GM21529 (cell line): ENCODE data around the gene ASAH2.
A peak's percentile ranks its signal among the peaks of the same experiment; 100 is the strongest.
"Not testable (repeated sequence)": the region's sequence is repeated elsewhere in the genome, so short reads cannot be mapped to it uniquely, and the experiment has no call there.

ENCODE experiments used
- ATAC-seq: cut with Tn5 transposase; IDR thresholded peaks from one replicate; pipeline ENCODE4 v1.9.1; 2021; ENCODE audit not compliant: unreplicated experiment

Gene ASAH2

DNA sequence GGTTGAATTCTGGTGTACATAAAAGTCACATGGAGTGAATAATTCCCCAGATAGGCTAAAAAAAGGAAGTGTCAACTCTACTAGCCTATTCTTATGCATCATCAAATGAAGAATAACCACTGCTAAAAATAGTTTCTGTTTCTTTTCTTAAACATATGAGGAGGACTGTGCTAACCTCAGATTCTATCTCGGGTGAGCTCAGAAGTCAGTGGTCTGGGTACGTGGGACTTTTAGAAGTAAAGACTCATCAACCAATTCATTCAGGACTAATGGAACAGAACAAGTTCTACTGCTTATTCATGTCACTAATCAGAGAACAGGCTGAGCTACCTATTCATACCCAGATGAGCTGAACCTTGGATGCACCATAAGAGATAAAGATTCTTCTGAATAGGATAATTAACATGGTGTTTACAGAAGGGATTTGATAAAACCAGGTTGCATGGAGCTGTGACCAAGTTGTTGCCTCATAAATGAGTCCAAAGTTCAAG, 9.5 kb upstream of the ASAH2 start:
- ATAC-seq, result peak; percentile 100

DNA sequence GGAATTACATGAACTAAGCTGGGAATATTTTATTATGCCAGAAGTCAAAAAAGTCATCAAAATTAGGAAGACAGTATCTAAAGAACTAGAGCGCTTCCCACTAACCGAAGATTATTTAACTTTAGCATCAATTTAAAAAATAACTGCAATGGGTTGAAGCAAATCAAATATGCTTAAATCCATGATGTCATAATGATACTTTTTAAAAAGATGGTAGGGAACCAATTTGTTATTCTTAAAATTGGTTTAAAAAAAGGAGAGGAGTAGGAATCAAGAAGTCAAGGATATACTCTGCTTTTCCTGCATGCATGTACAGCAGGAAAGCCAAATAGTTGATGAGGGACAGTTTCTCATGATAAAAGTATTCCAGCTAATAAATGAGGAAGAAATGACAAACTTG, 3.2 kb upstream of the ASAH2 start:
- ATAC-seq, result no peak

DNA sequence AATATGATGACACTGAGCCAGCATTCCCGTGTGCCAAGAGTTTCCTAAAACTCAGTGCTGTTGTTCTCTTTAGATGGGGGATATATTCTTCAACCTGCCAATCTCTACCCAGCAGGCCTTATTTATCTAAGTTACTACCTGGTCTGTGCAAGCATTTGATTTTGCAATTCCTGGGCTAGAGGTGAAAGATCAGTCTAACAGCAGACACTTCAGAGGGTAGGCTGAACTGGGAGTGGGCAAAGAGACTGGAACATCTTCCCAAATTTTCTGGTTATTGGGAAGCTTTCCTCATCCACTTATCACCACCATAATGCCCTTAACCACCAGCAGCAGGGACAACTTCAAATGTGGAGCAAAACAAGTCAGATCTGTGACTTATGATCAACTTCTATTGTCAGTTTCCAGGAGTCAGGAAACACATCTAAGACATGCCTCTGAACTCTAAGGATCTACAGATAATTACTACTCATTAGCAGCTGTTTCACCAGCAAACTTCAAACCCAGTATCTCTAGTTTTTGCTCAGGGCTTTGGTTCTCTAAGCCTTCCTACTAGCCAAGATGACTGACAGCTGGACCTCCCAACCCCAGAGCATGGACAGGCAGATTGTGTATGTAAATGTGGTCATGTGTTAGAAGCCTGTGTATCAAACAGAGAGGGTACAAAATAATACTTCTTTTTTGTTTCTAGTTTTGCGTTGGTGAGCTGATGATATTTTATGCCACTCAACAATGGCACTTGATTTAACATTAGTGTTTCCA, 1.0 kb downstream of the ASAH2 start:
- ATAC-seq, result no peak

DNA sequence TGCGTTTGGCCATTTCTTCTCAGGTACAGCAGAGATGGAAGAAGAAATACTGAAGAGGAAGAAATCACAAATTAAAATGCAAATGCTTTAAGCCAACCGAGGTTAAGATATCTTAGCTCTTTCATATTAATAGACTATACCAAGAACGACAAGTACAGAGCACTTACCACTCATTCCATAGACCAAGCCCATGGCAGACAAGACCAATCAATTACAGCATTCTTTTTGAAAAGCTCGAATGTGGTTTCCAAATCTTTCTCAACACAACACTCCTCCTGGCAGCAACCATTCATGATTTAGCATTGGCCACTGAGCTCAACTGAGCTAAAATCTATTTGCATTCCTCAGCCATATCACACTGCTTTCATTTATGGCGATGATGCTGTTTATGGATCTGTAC, 2.7 kb downstream of the ASAH2 start:
- ATAC-seq, result no peak

DNA sequence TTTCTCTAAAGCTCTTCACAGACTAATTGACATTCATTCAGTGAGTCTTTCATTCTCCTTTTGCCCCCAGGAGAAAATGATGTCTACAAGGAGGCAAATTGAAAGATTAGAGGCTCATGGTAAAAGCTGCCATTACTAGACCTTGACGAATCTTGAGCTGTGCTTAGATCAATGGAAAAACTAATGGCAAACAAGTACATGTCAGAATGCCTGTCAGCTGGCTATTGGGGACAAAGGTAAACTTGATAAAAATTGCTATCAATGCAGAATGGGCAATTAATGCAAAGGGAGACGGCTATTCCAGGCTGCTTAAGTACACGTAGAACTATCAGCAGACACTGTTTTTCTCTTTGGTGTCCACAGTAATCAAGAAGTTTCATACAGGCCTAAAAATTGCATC, 3.3 kb downstream of the ASAH2 start:
- ATAC-seq, result no peak

DNA sequence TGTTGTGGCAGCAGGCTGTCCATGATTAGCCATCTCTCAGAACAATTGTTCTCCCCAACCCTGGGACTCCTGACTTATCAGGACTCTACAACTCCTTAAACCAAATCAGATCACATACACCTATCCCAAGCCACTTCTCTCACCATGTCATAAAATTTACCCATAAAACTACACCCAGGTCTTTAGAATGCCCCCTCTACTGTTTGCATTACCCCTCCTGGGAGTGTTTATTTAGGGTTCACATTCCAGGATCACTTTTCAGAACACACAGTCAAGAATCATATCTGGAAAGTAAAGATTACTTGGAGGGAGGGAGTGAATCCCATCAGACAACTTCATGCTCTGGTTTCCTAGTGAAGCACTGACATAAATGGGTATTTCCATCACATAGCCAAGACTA, 7.1 kb downstream of the ASAH2 start:
- no peak for ATAC-seq

DNA sequence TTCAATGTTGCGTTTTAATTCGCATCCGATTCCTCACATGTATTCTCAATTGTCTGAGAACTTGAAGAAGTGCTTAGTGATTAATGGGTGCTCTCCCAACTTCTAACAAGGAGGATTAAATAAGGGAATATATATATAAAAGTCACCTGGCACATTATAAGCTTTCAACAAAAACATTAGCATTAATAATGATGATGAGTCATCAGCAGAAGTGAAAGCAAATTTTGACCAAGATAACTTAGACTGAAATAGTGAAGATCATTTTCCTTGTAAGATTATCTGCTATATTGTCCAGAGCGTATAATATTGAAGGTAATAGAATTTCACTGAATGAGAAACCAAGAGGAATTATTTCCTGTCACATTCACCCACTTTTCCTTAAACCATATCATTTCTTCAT, 8.5 kb downstream of the ASAH2 start:
- ATAC-seq, result no peak

DNA sequence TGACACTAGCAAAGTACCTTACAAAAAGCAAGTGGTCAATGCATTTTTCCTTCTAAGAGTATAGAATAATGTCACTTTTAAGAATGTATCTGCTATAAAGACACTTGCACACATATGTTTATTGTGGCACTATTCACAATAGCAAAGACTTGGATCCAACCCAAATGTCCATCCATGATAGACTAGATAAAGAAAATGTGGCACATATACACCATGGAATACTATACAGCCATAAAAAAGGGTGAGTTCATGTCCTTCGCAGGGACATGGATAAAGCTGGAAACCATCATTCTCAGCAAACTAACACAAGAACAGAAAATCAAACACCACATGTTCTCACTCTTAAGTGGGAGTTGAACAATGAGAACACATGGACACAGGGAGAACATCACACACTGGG, 9.8 kb downstream of the ASAH2 start:
- not testable (repeated sequence) for ATAC-seq

DNA sequence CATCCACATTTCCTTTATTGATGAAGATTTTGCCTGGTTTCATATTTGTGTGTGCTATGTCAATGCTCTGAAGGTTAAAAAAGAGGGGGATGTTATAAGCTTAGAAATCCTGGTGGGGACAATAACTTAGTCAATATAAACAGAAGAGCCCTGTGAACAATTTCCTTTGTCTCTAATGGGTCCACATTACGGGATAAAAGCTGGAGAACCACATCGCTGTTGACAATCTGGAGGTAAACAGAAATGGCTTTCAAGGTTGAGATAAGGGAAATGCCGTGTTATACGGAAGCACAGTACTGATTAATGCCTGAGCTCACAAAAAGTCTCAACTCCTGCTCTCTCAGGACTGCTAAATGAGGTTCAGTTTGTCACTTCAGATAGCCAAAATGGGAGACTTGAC, 16.8 kb downstream of the ASAH2 start:
- ATAC-seq, result no peak

DNA sequence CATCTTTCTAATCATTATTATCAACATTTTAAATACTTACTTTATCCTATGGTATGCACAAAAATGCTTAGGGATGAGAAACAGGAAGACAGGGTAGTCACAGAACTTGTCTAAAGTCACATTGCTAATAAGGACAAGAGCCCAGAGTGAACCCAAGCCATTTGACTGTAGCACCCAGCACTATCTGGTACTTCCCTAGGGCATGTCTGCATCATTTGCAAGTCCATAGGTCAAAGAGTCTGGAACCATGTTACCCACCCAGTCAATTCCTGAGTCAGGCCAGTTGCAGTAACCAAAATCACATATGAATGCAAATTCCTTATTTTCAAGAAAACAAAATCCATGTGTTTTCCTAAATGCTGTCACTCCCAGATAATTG, 19.1 kb downstream of the ASAH2 start:
- no peak for ATAC-seq

DNA sequence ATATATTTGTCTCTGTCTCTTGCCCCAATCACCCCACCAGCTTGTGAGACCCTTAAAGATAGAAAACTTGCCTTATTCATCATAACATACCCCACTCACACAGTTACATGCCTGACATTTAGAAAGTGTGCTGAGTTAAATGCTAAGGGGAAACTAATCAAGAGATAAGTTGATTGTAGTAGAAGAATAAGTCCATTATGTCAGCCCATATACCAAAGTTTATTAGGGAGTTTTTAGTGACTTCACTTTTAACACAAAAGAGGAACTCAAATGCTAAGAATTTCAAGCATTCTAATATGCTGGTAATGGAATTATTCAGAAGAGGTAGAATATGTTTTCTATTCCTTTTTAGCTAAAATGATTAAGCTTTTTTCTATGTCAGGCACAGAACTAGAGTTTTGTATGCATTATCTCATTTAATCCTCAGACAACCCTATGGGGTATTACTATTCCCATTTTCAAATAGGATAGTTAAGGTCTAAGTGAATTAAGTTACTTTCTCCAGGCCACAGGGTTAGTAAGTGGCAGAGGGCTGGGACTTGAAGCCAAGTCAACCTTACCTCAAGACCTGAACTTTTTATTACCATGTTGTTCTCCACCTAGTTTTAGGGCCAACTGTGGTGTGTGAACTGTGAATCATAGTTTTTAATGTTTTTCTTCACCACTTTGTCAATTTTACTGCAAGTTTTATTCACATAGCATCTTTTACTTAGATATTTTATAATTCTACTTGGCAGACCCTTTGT, 19.6 kb downstream of the ASAH2 start:
- no peak for ATAC-seq

DNA sequence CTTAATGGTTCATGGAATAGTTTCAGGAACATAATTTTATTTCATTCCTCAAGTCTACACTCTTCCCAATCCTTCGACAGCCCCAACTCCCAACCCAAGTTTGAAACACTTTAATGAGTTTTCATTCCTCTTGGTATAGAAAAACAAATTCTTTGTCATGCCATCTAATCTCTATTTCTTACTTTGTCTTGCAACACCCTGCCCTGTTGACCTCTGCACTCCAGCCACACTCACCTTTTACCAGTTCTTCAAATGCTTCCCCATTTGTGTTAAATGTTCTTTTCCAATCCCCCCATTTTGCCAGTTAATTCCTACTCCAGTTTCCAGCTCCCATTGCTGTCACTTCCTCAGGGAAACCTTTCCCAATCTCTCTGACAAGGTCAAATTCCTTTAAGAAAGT, 21.9 kb downstream of the ASAH2 start:
- ATAC-seq, result no peak

DNA sequence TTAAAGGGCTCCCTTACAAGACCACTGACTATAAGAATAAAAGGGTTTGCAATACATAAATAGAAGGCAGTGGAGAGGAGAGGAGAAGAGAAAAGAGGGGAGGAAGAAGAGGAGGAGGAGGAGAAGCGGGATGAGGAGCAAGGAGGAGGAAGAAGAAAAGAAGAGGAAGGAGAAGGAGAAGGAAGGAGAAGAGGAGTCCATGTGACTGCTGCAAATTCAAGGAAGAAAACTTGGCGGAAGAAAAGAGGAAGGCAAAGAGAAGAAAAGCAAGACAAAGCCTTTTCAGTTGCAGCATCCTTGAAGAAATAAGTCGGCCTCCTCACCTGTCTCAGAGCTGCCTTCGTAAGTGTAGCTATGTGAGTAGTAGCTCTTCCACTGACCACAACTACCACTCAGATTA, 22.6 kb downstream of the ASAH2 start:
- no peak for ATAC-seq

DNA sequence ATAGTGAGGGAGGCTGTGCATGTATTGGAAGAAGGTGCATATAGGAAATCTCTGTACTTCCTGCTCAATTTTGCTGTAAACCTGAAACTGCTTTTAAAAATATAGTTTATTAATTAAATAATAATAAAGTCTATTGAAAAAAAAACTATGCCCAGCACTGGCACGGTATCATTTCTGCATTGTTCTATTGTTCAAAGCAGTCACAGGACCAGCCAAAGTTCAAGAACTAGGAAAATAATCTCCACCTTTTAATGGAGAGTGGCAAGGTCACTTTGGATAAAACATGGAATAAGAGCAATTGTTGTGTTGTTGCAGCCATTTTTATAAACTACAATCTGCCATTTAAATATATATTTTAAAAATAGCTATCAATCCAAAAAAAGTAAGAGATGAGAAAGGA, 24.7 kb downstream of the ASAH2 start:
- ATAC-seq, result no peak

DNA sequence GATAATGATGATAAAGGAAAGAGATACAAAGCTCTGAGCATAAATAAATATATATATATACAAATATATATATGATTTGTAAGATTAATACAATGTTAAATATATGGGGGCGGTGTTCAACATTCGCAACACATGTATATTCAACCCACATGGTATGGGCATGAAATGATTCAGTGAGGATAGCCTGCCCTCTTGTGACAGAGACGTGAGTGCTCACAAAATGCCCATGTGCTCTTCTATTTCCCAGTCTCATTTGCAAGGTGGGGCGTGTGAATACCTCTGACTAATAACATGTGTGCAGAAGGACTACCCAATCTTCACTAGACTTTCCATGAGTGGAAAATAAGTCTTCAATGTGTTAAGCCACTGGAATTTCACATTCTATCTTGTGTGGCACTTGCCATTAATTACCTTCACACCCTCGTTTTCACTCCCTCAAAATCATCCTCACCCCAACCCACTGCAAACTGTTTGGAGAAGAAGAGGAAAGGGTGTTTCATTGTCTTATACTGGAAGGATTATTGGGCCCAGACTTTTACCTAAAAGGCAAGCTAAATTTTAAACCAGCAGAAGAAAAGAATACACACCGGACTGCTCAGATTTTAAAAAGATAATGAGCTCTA, 26.9 kb downstream of the ASAH2 start:
- ATAC-seq, result peak; percentile 96

DNA sequence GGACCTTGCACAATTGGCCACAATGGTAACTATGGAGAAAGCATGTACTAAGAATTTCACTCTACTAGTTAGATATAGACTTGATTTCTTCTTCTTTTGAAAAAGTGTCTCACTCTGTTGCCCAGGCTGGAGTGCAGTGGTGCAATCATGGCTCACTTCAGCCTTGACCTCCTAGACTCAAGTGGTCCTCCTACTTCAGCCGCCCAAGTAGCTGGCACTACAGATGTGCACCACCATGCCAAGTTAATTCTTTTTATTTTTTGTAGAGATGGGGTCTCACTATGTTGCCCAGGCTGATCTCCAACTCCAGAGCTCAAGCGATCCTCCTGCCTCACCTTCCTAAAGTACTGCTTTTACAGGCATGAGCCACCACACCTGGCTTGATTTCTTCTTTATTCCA, 29.1 kb downstream of the ASAH2 start:
- no peak for ATAC-seq

DNA sequence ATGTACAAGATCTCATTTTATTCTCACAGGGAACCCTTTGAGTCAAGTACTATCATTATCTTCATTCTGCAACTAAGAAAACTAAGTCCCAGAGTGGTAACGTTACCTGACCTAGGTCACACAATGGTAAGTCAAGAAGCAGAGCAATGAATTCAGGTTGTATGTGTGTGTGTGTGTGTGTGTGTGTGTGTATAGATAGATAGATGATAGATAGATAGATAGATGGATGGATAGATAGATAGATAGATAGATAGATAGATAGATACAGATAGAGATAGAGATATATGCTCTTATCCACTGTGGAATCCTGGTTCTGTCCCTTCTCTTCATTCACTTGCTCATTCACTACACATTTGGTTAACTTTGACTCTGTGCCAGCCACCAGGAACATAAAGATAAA, 29.8 kb downstream of the ASAH2 start:
- no peak for ATAC-seq

DNA sequence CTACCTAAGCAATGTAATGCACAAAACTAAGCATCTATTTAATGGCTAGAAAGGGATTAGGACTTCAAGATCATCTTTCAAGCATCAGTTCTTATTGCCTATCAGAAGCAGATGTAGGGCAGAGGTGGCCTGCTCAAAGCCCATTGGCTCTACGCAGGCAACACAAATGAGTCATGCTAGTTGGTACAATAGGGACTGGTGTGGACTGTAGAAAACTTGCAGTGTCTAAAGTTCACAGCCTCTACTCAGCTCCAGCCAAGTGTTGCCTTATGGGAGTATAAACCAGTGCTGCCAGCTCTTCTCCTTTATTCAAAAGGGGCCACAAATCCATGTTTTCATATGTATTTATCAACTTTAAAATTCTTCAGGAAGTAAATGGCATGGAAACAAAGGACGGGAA, 31.7 kb downstream of the ASAH2 start:
- ATAC-seq, result no peak

DNA sequence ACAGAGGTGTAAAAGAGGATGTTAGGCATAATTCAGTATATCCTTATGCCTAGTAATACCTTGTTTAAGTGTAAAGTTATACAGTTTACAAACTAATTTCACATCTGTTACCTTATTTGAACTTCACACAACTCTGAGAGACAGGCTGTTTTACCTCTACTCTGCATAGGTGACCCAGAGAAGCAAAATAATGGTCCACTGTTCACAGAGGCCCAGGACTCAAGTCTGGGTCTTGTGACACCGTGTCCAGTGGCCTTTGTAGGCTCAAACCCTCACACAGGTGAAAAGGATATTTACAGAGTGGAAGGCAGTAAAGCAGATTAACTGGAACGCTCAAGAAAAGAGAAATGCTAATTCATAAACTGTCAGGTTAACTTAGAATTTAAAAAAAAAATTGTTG, 32.1 kb downstream of the ASAH2 start:
- no peak for ATAC-seq

DNA sequence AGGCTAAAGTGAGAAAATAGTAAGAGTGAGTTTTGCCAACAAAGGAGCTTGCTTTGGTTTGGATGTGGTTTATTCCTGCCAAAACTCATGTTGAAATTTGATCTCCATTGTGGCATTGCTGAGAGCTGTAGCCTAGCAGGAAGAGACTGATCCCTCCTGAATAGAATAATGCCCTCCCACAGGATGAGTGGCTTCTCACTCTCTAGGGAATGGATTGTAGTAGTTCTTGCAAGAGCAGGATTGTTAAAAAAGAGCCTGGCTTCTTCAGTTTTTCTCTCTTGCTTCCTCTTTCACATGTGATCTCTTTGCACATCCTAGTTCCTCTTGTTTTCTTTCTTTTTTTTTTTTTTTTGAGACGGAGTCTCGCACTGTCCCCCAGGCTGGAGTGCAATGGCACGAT, 34.4 kb downstream of the ASAH2 start:
- ATAC-seq, result no peak

DNA sequence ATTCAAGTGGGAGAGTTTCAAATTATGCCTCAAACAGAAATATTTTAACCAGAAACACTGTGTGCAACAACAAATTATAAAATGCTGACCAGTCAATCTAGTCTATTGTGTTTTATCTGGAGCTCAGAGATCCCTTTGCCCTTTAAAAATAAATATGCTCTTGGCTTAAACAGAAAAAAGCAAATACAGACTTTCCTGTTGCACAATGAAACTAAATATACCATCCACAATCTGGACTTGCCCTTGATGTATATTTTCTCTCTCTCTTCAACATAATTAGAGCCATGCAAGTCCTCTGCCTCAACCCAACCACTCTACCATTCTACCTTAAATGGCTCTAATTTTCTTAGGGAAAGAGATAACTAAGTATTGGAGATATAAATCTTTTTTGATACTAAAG, 34.9 kb downstream of the ASAH2 start:
- ATAC-seq, result no peak

DNA sequence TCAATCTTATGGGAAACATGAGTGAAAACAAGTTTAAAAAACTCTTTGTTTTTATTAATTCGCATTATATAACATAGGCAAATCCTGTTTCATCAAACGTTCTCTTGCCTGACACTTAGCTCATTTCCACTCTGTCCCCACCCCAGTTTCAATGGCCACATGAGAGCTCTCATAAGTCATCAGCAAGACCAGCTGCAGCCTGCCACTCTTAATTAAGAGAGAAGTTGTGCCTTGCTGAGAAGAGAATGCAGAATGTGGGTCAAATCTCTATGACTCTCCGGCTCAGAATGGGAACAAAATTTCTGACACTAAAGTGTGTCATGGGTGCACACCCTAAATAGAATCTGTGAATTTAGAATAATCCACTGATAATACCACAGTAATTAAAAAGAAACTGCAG, 39.6 kb downstream of the ASAH2 start:
- no peak for ATAC-seq
